T1000 (cell line): Measurements from ENCODE around the gene APBB3.

Source experiments
- DNase-seq: peaks from one replicate; lab custom pipeline; 2025; ENCODE audit warnings: mixed read lengths; lab: John Stamatoyannopoulos, UW

Gene APBB3

DNA sequence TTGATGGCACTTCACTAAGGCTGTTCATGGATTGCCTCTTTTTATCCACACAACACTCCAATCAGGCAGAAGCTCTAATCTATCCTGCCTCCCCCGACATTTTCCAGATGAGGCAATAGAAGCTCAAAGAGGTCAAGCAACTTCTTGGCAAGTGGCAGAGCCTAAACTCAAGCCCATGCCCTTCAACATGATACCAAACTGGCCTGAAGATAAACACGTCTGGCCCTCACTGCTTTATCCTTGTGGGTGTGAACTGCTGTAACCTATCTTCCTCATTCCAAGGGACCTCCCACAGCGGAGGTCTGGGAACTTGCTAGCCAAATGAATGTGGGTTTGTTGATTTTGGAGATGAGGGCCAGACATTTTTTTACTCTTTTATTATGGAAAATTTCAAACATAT, 9.8 kb upstream of the APBB3 start:
- no peak for DNase-seq

DNA sequence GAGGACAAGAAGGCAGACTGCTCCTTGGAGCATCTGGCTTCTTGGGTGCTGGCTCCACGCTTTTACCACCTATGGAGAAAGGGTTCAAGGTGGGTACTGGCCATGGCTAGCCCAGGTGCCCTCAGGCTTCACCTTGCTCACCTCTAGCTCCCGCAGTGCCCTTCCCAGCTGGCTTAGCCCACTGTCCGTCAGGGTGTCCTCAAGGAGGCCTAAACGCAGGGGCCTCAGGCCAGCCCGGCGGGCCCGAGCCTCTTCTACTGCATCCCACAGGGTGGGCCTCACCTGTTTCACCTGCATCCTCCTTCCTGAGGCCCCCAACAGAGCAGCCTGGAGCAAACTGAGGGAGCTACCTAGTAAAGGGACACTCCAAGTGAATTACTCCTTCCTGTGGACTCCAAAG, 9.3 kb upstream of the APBB3 start:
- DNase-seq, result no peak

DNA sequence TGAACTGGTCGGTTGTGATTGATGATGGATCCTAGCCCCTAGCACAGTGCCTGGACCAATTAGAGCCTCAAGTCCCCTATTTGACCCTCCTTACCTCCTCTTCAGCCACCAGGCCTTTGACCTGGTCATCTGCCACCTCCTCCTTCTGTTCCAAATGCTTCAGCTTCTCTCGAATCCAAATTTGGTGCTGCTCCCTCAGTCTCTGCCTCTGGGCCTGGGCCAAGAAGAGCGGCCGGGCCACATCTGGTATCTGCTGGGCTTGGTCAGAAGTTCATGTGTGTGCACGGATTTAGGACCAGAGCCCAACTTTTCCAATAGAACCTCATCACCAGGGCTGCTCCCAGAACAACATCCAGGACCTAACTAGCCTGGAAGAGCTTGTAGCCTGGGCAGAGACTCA, 6.7 kb upstream of the APBB3 start:
- no peak for DNase-seq

DNA sequence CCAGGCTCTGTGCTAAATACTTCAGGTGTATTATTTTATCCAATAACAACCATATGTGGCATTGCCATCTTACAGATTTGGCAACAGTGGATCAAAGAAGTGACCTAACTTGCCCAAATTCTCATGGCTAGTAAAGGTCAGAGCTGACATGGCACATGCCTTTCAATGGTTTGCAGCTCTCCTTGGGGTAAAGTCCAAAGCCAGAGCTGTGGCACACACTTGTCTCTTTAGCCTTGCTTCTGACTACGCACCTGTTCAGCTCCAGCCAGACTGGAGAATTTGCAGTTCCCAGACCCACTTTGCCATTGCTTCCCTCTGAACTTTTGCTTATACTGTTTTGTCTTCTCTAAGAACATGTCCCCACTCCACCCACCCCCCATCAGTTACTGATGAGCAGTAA, 6.1 kb upstream of the APBB3 start:
- DNase-seq, result no peak

DNA sequence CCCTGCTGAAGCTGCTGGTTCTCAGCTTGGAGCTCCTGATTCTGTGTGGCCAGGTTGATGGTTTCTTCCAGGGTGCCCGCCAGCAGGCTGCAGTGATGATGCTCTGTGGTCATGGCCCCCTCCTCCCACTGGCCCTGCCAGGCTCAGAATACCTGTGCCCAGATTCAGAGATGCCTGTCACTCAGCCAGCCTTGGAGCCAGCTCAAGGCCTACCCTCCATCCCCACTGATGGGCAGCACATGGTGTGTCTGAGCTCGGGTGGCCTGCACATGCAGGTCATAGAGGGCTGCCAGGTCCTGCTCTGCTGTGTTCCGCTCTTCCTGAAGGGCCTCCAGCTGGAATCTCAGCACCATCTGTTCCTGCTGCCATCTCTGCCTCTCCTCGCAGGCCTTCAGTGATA, 5.7 kb upstream of the APBB3 start:
- no peak for DNase-seq

GRCh38 chr5:140569197-140569596, 4.8 kb upstream of the APBB3 start:
- no peak for DNase-seq

GRCh38 chr5:140568443-140569063, 4.2 kb upstream of the APBB3 start:
- DNase-seq, result no peak

- DNase-seq, result no peak
These were observed 3.5 kb upstream of the APBB3 start for GRCh38 chr5:140567871-140568270.

- DNase-seq, result no peak
These were observed 2.9 kb upstream of the APBB3 start for GRCh38 chr5:140567136-140567818.

- no peak for DNase-seq
These were observed 2.3 kb upstream of the APBB3 start for GRCh38 chr5:140566665-140567064.

DNA sequence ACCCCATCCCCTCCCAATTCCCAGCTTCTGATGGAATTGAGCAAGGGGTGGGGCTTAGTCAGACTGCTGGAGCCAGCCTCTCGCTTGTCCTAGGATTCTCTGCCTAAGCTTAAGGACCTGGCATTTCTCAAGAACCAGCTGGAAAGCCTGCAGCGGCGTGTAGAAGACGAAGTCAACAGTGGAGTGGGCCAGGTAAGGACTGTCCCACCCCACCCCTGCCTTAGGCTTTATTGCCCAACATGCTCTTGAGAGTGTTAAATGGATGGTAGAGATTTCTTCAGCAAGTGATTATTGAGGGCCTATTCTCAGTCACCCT, 1.3 kb upstream of the APBB3 start:
- DNase-seq, result no peak

- DNase-seq, result no peak
These were observed 804 bp upstream of the APBB3 start for GRCh38 chr5:140565024-140565779.

- no peak for DNase-seq
These were observed 802 bp downstream of the APBB3 start for GRCh38 chr5:140563596-140563995.

GRCh38 chr5:140561753-140562523, 2.5 kb downstream of the APBB3 start:
- DNase-seq, result no peak

- DNase-seq, result no peak
These were observed 4.2 kb downstream of the APBB3 start for GRCh38 chr5:140560227-140560626.

GRCh38 chr5:140558542-140558941, 5.9 kb downstream of the APBB3 start:
- no peak for DNase-seq

DNA sequence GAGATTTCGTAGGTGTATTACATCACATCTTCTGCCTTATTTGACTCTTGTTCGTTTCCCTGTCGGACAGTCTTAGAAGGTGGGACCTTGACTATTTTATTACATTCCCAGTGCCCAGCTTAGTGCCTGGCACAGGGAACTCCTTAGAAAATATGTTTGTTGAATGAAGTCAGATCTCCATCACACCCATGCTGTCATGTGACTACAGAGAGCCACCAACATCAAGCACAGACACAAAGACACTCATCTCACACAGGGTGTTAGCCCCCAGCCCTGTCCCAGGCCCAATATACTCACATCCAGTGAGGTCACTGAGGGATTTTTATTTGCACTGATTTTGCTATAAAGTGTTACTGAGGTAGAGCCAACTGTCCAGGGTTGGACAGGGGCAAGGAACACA, 6.4 kb downstream of the APBB3 start:
- no peak for DNase-seq

DNA sequence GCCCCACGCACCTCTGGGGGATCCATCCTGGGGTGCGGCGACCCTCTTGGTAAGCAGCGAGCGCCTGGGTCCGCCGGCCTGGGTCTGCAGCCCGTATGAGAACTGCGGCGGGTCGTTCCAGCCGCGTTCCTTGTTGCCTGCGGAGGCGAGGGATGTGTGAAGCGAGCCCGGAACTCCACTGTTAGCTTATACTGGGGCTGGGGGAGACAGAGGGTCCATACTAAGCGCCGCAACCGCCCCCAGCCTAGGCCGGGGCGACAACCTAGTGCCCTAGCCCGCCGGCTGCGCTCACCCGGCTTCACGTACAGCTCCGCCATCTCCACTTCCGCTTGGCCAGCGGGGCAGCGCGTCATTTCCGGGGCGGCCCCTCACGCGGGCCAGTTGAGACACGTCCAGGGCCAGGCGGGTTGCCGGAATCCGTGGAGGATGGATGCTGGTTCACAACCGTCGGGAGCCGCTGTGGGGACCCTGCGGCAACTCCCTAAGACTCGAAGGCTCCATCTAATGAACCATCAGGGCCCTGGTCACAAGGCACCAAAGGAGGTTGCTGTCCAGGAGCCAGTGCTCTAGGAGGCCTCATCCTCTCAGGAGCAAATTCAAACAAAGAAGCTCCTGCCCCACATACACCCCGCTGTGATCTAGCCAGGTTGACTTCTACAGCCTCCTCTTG, 7.1 kb downstream of the APBB3 start, which contains the start of gene SRA1:
TSS of gene SRA1 (minus strand) at position 338 of the 670 bp plus-strand sequence. CDS start at position 317, 21 bp downstream.
- DNase-seq, result peak; percentile 80

GRCh38 chr5:140556438-140556837, 8.0 kb downstream of the APBB3 start:
- no peak for DNase-seq

GRCh38 chr5:140555747-140556312, 8.6 kb downstream of the APBB3 start:
- DNase-seq, result no peak

DNA sequence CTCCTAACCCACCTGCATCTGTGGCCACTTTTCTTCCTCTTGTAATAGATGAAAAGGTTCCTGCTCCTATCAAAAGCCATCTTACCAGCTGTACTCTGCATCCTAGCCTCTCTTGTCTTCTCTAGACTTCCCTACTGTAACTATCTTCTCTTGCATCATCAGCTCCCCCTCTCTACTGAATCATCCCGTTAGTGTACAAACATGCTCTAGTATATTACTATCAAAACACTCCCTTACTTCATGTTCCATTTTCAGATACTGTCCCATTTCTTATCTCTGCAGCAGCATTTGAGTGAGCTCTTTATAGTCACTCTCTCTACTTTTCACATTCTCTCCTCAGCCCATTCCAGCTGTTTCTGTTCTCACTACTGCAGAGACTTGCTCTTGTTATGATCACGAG, 9.9 kb downstream of the APBB3 start:
- DNase-seq, result no peak

DNA sequence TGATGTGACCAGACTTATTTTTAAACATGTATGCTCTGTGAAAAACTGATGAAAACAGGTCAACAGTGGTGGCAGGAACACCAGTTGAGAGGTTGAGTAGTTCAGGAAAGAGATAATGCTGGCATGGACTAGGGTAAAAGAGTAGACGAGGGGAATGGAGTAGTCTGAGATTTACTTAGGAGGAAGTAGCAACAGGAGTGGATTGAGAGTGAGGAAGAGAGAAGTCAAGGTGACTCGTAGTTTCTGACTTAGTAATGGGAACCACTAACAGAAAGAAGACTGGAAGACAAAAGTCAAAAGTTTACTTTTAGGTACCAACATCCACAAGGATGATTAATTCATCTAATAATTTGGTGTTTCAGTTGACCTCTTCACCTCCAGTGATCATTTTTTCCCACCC, 10.7 kb downstream of the APBB3 start:
- no peak for DNase-seq
